ENCODE measurements around the gene TUBB.
"Not testable (repeated sequence)": the region's sequence is repeated elsewhere in the genome, so short reads cannot be mapped to it uniquely, and the experiment has no call there.

The TUBB gene

DNA sequence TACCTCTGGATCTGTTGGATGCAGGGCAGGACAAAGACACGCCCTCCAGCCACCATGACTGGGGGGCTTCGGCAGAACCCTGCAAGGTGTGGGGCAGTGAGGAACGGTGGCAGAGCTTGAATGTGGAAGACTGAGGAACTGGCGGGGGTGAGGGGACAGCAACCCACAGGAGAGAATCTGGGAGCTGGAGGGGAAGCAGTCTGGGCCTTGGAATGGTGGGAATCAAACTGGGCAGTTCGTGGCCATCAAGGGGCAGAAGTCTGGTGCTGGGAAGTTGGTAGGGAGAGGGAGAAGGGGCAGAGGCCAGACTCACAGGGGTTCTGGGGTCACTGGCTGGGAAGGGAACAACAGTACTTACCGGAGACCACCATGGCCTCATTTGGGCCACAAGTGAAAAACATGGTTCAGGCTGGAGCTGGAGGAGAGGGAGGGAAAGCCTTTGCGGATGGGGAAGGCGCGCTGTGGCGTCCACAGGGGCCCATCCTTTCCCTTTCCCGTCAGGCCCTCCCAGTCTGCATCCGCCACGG lies 21.7 kb downstream of the TUBB start:
- DNase-seq: no peak

DNA sequence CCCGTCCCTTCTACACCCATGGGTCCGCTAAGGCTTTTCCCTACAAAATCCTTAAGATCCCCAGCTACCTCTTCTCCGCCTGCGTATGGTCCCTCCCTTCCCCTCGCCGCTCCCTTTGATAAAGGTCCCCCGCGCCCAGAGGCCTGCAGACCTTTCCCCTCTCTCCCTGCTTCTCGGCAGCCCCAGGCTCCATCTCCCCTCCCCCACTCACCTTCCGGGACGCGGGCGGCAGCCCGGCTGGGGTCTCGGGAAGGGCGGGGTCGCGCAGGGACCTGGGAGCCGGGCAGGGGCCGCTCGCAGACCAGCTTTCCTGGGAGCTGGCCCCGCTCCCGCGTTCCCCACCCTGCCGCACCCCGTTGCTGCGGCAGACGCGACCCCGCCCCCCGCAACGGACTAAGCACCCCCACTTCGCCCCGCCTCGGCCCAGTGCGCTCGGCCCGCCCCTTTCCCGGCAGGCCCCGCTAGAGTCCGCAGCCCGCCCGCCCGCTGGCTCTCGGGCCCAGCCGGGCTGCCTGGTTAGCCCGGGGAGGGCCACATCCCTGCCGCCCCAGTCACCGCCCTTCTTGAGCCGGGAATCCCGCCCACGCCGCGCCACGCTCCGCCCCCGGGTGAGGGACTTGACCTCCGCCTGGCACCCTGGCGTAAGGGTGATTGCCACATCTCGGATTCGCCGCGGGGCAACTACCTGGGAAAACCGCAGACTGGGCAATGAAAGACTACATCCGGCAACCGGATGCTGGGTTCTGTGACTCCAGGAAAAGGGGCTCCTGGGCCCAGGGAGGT lies 22.4 kb downstream of the TUBB start, which contains the start of gene FLOT1:
Gene FLOT1 (minus strand): TSS at position 372 of the 783 bp plus-strand sequence. CDS start 498 bp downstream, outside the sequence.
- DNase-seq: peak; percentile 90

DNA sequence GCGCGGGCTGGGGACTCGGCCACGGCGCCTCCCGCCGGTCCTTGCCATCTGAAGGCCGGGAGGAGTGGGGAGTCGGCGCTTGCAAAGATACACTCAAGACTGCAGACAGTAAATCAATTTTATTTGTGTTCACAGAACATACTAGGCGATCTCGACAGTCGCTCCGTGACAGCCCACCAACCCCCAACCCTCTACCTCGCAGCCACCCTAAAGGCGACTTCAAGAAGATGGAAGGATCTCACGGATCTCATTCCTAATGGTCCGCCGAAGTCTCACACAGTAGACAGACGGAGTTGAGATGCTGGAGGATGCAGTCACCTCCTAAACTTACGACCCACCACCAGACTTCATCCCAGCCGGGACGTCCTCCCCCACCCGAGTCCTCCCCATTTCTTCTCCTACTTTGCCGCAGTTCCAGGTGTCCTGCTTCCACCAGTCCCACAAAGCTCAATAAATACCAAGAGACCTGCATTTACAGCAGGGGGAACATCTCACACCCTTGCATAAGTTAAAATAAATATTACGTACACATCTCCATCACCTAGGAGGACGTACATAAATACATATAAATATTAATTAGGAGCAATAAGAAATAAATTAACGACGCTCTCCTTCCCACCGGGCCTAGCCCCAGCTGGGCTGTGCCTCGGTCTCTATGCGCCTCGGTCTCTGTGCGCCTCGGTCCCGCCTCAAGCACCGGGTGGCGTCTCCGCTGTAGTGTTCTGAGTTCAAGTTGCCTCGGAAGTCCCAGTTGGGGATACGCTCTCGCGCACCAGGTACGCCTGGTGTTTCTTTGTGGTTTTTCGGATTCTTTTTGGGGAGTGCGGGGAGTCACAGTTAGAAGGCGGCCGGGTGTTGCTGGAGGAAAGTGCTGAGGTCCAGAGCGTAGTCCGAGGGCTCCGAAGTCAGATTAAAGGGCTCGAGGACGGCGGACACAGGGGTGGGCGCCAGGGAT lies 23.2 kb downstream of the TUBB start:
- no peak for DNase-seq

DNA sequence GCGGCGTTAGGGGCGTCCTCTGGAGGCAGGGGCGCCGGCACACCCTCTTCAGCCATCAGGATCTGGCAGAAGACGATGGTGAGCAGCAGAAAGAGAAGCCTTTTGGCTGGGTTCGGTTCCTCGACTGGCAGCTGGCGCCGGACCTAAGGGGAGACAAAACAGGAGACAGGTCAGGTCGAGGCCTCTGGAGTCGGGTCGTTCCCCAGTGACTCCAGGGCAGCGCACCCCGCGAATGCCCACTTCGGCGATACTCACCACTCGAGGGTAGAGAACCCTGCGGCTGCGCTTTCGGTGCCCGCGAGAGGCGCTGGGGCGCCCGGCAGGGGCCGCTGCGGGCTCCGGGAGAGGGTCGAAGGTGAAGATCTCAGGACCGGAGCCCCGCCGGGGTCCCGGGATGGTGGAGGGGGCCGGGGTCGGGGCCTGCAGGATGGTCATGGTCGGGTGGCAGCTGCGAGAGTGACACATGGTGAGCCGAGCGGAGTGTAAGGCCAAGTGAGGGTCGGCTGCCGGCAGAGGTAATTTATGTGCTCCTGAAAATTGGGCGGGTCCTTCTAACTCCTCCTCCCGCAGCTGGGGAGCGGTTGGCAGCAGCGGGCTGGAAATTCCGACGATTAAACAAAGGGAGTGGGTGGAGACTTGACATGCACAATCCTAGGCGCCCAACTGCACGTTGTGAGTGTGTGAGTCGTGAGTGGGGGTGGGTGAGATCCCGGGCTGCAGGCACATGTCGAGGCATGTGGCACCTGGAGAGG lies 24.1 kb downstream of the TUBB start, which contains the start of gene IER3:
Gene IER3 (minus strand): TSS at position 494 of the 752 bp plus-strand sequence. CDS start 29 bp downstream, at position 465.
- peak; percentile 58 for DNase-seq

DNA sequence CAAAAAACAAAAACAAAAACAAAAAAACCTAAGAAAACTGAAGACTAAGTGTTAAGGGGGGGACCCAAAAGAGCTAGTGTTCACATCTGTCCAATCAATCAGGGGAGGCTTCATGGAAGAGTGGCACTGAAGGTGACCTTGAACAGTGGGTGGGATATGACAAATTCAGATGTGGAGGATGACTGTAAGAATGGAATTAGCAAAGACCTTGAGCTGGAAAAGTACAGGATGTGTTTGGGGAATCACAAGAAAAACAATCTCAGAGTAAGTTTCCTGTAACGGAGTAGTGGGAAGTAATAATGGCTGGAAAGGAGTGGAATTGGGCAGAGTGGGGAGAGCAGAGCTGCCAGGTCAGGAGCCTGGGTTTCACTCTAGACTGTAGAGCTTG lies 27.1 kb downstream of the TUBB start:
- no peak for DNase-seq

DNA sequence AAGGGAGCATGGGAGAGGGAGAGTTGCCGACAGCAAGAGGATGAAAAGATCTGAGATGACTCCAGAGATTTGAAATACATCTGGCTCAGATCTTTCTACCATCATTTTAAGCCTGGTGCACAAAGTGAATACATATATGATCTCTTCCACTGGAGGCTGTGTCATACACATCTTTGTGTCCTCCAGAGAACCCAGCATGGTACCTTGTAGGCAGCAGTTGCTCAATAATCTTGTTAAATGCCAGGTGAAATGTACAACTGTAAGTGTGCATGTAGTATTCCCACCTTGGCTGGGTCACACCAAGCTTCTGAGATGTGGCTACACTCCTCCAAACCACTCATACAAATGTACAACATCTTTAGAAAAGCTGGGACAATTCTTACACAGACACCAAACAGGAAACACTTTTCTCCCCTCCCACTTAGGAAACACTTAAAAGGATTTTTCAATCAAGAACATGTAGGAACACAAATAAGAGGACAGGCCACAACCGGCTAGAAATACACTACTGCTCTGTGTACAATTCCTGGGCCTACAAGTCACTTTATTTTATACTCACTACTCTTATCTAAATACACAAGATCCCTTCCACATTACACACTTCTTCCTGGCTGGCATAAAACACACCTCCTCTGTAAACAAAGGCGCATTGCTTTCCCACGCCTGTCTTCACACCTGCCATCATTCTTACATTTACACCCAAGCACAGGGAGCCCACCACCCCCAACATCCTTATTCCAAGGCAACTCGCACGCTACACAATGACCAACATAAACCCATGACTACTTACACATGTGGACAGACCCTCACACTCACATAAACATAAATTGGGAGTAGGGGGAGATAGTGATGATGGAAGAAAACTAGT lies 28.0 kb downstream of the TUBB start:
- DNase-seq: no peak

DNA sequence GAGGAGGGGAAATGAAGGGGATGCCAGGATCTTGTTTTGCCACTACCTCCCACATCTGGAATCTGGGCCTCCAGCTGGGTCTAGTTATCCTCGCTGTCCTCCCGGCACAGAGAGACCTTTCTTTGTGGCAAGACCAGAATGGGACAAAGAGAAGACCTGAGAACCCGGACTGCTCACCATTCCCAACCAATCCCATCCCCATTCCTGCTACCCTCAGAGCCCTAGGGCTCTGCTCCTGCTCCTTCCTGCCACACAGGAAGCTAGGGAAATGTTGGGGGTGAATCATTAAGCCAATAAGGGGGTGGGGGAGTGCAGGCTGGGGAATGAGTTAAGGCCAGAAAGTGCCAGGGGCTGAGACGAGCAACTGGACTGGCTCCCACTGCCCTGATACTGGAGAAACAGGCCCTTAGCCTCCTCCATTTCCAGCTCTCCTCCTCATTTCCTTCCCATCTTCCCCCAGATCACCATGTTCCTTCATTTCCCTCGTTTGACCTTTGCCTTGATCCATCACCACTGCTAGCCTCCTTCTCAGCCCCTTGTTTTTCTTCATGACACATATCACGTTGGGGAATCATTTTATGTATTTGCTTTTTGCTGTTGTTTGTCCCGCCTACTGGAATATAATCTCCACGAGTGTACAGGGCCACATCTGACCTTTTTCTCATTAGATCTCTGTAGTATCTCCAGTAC lies 28.8 kb downstream of the TUBB start:
- no peak for DNase-seq

DNA sequence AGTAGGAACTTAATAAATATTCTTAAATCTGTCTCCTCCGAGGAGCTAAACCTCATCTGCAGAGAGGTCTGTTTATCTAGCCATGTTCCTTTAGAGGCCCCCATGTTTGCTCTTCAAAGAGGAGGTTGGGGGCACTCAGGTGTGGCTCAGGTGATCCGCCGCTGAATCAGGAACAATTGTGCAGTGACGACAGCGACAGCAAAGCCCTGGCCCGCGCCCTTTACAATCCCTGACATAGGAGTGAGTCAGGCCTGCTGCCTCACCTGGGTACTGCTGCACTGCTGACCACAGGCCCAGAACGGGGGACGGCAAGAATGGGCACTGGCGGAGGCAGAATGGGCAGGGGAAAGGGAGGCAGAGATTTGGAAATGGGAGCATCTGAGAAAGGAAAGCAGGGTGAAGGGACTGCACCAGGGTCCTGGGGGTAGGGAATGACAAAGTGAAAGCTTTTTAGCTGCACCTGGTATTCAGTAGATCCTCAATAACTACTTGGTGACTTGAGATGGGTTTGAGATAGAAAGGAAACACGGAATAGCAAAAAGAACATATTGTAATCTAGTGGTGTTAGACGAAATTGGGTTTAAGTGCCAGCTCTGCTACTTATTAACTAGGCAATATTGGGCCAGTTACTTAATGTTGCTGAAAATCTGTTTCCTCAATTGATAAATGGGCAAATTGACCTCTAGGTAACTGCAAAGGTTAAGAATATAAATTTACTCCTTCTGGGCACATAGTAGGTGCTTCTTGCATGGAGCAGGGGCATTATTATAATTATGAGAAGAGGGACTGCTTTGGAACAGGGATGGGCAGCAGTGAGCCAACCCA lies 29.6 kb downstream of the TUBB start:
- DNase-seq: no peak

DNA sequence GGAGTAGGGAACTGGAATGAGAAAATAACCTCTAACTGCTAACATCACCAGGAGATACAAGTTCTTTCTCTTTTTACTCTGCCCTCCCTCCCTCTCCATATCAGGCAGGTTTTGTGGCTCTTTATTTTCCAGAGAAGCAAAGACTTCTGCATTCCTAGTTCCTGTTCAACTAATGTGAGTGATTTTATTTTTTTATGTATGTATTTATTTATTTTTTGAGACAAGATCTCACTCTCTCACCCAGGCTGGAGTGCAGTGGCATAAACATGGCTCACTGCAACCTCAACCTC lies 30.2 kb downstream of the TUBB start:
- no peak for DNase-seq

DNA sequence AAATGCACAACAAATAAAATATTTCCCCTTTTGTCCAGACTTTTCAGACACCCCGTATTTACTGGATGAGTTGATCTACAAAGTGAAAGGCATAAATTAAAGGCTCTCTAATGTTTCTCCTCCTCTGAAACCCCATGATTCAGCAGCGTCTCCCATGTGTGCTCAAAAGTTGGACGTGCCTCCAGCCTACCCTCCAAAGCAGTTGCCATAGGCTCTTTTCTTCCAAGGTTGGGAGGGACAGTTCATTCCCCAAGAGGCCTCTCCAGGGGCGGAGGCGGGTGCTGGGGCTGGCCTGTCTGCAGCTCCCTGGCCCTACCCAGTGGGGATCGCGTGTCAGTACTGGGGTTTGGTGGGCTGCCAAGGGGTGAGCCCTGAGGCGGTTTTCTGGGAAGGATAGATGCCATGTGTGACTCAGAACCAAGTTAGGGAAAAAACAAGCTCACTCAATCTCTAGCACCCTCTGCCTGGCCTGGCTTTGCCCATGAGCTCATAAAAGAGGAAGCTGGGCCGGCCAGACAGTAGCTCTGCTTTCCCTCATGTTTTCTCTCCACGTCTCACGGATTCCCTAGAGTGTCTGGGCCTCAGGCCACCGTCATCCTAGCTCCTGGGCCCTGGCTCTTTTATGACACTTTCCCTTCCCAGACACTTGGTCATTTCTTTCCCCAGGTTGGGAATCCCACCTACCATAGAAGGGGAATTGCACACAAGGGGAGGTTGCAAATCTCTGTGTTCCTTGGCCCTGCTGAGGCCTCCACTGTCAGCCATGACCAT lies 32.2 kb downstream of the TUBB start:
- peak; percentile 14 for DNase-seq

DNA sequence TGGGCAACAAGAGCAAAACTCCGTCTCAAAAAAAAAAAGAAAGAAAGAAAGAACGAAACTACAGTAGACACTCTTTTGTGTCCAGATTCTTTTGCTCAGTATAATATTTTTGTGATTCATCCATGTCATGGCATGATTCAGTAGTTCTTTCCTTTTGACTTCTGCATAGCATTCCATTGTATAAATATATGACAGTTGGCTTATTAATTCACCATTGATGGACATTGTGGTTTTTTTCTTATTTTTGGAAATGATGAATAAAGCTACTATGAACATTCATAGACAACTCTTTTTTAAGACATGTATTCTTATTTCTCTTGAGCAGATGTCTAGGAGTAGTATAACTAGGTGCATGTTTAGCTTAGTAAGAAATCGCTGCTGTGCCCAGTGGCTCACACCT lies 34.5 kb downstream of the TUBB start:
- DNase-seq: no peak

DNA sequence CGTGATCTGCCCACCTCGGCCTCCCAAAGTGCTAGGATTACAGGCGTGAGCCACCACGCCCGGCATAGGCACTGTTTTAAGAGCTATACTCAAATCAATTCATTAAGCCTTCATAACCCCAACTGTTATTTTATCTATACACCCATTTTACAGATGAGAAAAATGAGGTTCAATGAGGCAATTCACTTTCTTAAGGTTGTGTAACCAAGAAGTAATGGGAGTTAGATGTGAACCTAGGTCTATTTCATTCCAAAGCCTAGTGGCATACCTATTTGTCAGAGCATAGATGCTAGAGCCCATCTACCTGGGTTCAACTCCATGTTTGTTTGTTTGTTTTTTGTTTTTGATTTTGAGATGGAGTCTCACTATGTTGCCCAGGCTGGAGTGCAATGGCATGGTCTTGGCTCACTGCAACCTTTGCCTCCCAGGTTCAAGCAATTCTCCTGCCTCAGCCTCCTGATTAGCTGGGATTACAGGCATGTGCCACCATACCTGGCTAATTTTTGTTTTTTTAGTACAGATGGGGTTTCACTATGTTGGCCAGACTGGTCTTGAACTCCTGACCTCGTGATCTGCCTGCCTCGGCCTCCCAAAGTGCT lies 36.4 kb downstream of the TUBB start:
- not testable (repeated sequence) for DNase-seq

DNA sequence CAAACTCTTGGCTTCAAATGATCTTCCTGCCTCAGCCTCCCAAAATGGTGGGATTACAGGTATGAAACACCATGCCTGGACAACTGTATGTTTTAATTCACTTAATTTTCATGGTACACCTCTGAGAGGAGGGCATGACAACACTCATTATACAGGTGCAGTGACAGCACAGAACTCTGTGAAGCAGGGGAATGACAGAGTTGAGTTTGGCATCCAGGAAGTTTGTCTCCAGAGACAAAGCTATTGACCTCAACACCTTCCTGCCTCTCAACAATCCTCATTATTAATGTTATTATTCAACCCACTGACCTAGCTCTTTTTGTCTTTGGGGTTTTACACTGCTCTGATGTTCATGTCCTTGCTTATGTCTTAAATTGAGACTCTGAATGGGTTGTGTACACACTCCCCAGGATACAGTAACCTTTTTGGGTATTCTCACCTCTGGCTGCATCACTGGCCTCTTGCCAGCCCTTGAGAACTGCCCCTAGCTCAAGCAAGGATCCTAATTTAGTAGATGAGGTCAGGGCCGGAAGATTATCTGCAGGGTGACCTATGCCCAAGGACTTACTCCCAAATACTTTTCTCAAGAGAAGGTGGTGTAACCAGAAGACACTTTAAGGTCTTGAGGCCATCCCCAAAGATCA lies 37.2 kb downstream of the TUBB start:
- no peak for DNase-seq

DNA sequence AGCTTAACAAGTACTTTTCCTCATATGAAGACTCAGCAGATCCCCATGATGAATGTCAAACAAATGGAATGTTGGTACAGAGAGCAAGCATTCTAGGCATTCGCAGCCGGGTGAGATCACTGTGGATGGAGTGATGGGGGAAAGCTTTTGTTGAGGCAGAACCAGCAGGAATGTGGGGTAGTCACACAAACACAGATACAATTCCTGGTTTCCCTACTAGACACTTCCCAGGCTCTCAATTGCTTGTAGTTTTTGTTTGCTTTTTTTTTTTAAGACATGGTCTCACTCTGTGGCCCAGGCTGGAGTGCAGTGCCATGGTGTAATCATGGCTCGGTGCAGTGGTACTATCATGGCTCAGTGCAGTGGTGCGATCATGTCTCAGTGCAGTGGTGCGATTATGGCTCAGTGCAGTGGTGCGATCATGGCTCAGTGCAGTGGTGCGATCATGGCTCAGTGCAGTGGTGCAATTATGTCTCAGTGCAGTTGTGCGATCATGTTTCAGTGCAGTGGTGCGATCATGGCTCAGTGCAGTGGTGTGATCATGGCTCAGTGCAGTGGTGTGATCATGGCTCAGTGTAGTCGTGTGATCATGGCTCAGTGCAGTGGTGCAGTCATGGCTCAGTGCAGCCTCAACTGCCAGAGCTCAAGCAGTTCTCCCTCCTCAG lies 39.6 kb downstream of the TUBB start:
- DNase-seq: no peak

DNA sequence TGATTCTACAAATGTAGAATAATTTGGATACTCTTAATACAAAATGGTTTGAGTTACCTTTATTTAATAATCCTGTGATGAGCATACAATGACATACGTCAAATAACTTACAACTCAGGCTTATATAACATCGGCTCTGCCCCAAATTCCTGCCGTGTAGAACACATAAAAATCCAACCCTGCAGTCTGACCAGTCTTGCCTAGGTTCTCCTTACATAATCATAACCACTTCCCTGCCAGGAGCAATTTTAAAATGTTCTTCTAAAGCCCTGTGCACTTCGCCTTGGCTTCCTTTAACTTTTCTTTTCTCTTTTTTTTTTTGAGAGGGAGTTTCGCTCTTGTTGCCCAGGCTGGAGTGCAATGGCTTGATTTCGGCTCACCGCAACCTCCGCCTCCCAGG lies 40.4 kb downstream of the TUBB start:
- no peak for DNase-seq

DNA sequence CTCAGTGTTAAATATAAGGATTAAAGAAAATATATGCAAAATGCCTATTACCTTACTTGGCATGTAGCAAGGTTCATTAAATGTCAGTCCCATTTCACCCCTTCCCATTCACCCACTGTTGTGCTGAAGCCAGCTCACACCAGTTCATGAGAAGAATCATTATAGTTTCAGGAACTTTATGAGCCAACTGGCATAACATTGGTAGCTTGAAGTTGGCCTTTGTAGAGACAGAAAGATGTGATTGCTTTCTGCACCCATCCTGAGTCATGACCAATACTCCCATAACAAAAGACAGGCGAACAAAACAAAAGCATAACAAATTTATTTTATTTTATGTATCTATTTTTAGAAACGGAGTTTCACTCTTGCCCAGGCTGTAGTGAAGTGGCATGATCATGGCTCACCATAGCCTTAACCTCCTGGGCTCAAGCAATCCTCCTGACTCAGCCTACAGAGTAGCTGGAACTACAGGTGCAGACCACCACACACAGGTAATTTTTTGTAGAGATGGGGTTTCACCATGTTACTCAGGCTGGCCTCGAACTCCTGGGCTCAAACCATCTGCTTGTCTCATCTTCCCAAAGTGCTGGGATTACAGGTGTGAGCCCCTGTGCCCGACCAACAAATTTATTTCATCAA lies 41.8 kb downstream of the TUBB start:
- no peak for DNase-seq

DNA sequence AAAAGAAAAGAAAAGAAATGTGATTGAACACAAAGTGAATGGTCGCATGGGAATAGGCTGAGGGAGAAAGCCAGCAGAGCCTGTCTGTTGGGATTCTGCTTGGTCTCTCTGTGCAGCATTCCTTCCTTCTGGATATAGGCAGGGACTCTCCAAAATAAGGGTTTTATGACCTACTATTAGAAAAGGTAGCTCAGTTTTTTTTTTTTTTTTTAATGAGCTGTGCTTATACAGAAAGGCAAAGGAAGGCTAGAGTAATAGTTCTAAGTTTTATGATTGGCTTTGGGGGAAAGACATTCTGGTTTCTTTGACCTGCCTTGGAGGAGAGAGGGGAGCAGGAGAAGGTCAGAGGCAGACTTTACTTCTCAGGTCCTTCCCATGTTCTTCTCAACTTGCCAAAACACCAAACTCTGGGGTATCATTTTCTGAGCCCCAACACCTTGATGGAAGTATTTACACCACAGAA lies 43.0 kb downstream of the TUBB start:
- DNase-seq: no peak

Measured in NCI-H2029 (cell line).